ENCODE results near the gene TRPM6. TPM values are rescaled to one million over a fixed set of nuclear protein-coding genes. Genes with fewer than 3 reads are reported as not detected.

The TRPM6 gene
- total RNA-seq, 2 donors from 2014 or later, result 0.41 to 1.3 TPM

DNA sequence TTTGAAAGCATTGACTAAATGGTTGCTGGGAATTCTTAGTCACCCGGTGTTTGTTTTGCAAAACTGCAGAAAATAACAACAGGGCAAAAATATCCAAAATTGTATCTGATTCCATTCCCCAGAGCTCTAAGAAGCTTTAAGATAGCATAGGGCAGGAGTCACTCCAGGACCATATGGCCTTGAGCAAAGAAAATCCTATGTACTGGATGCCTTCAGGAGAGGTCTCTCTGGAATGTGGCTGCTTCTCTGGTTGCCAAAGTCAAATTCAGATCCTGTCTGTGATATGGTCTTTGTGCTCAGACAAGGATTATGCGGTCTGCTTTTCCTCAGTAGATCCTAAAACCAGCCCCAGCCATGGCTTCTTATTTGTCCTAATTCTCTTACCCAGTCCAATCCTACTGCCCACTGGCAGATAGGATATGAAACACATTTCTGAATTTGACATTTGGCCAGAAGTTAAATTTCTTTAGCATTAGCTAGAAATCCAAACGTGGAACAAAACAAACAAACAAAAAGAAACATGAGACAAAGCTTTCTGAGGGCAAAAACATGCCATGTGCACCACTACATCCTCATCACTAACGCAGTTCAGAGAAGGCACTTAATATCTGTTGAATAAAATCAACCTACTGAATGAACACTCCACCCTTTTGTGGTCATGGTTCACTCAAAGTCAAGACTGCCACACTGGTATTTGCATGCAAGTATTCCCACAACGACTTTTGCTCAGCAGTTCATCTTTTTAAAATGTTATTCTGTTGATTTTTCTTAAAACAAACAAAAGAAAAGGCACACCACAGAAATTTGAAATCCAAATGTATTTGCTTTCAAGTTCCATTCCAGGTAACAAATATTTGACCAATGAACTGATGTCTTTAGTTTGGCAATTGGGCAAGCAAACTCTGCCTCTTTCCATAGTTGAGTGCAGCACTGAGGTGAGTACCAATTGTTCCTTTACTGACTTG is 165.7 kb downstream of the TRPM6 start:
- no peak for ATAC-seq (ENCODE audit: insufficient number of reproducible peaks, low FRiP score, low read depth)
- no peaks in the 10 kb centered on the region for H3K27me3 ChIP-seq (replicated peaks; ENCODE audit: insufficient read depth)
- no peak for TF ChIP-seq CTCF (IDR thresholded peaks at IDR 0.05)

DNA sequence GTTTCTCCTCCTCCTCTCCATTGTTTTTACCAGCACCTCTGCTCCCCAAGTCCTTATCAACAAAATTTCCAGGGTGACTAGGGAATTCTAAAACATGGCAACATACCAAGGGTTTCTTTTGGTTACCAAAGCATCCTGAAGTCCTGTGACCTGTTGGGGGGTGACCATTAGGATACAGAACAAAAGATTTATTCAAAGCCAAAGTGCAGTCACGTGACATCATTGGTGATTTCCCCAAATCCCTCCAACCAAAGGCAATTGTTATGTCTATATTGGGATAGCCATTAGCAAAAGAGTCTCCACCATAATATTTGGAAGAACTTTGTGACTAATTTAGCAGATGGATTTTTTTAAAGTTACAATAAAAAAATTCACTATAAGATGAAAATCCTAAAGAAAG is 168.4 kb downstream of the TRPM6 start:
- no peak for TF ChIP-seq CTCF (IDR thresholded peaks at IDR 0.05)
- Histone ChIP-seq H3K36me3 (no peaks in the 10 kb centered on the region), H3K4me1 (ENCODE audit: control insufficient read depth in 1 of 2, low read depth in 2 of 2) (no peaks in the 10 kb centered on the region), H3K27ac (no peak overlapping the region), H3K9me3 (no peaks in the 10 kb centered on the region), H3K27me3 (replicated peaks; ENCODE audit: insufficient read depth) (no peaks in the 10 kb centered on the region), H3K4me3 (no peak overlapping the region)
- no peak for DNase-seq (ENCODE audit: low spot score)
- ATAC-seq (ENCODE audit: insufficient number of reproducible peaks, low FRiP score, low read depth), result no peak

More for the DNA sequence above, 165.7 kb downstream of the TRPM6 start:
- no peak overlapping the region for H3K4me3 ChIP-seq
- no peak for DNase-seq (ENCODE audit: low spot score)
- no peaks in the 10 kb centered on the region for H3K4me1 ChIP-seq (ENCODE audit: control insufficient read depth in 1 of 2, low read depth in 2 of 2)
- no peaks in the 10 kb centered on the region for H3K9me3 ChIP-seq
- H3K36me3 ChIP-seq, result no peaks in the 10 kb centered on the region
- H3K27ac ChIP-seq, result no peak overlapping the region

GRCh38 chr9:74718709-74719108 is 169.0 kb downstream of the TRPM6 start:
- ATAC-seq (ENCODE audit: insufficient number of reproducible peaks, low FRiP score, low read depth), result no peak
- no peak for DNase-seq (ENCODE audit: low spot score)
- H3K27me3 ChIP-seq (replicated peaks; ENCODE audit: insufficient read depth), result no peaks in the 10 kb centered on the region
- no peak overlapping the region for H3K4me3 ChIP-seq
- no peaks in the 10 kb centered on the region for H3K9me3 ChIP-seq
- no peak overlapping the region for H3K27ac ChIP-seq
- TF ChIP-seq CTCF (IDR thresholded peaks at IDR 0.05), result no peak
- H3K36me3 ChIP-seq, result no peaks in the 10 kb centered on the region
- H3K4me1 ChIP-seq (ENCODE audit: control insufficient read depth in 1 of 2, low read depth in 2 of 2), result no peaks in the 10 kb centered on the region

GRCh38 chr9:74711341-74711740 is 176.4 kb downstream of the TRPM6 start:
- TF ChIP-seq CTCF (IDR thresholded peaks at IDR 0.05), result no peak
- Histone ChIP-seq H3K9me3 (no peaks in the 10 kb centered on the region), H3K36me3 (no peaks in the 10 kb centered on the region), H3K27me3 (replicated peaks; ENCODE audit: insufficient read depth) (no peaks in the 10 kb centered on the region), H3K27ac (no peak overlapping the region), H3K4me3 (no peak overlapping the region), H3K4me1 (ENCODE audit: control insufficient read depth in 1 of 2, low read depth in 2 of 2) (no peaks in the 10 kb centered on the region)
- ATAC-seq (ENCODE audit: insufficient number of reproducible peaks, low FRiP score, low read depth), result no peak
- no peak for DNase-seq (ENCODE audit: low spot score)

DNA sequence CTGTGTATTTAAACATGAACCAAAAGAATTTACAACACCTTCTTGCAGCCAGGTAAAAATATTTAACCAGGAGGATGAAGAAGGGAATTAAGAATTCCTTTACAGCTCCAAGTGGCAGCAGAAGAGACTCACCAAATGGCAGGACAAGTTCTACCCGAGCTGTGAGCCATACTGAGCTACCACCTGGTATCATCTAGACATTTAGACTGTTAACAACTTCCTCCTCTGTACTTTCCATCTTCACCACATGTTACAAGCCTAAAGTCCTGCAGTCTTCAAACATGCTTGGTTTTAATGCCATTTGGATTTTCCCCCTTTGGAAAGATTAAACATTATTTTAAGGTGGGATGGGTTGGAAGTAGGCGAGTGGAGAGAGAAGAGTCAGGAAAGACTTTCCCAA is 190.2 kb downstream of the TRPM6 start:
- Histone ChIP-seq H3K4me3 (no peak overlapping the region), H3K27ac (no peak overlapping the region), H3K36me3 (no peaks in the 10 kb centered on the region), H3K4me1 (ENCODE audit: control insufficient read depth in 1 of 2, low read depth in 2 of 2) (no peaks in the 10 kb centered on the region), H3K27me3 (replicated peaks; ENCODE audit: insufficient read depth) (no peaks in the 10 kb centered on the region), H3K9me3 (no peaks in the 10 kb centered on the region)
- no peak for TF ChIP-seq CTCF (IDR thresholded peaks at IDR 0.05)
- DNase-seq (ENCODE audit: low spot score) (no peak), ATAC-seq (ENCODE audit: insufficient number of reproducible peaks, low FRiP score, low read depth) (no peak)

Measured in thoracic aorta (tissue), 2 donors.